GM12891 (cell line): Measurements from ENCODE around the gene CPTP.

Experiments
- DNase-seq: peaks from one replicate; pipeline ENCODE4 v3.0.0; 2011; ENCODE audit warnings: low spot score; ENCODE audit not compliant: insufficient read length
- FAIRE-seq: peaks from 2 replicates; lab custom pipeline; 2011; peaks lifted over from hg19 to GRCh38; lab: Jason Lieb, UNC
- PAX5 ChIP-seq: IDR thresholded peaks from 2 replicates; pipeline ENCODE4 v1.6.1; 2011; ENCODE audit warnings: low read length, moderate library complexity, mild to moderate bottlenecking; ENCODE audit not compliant: insufficient read depth, severe bottlenecking
- POLR2A ChIP-seq: IDR thresholded peaks from 2 replicates; pipeline ENCODE4 v1.6.1; 2011; ENCODE audit warnings: low read depth, low read length, control low read depth
- POLR2AphosphoS5 ChIP-seq: IDR thresholded peaks from 2 replicates; pipeline ENCODE4 v1.6.1; 2011; ENCODE audit warnings: low read depth, low read length, control low read depth
- POU2F2 ChIP-seq: IDR thresholded peaks from 2 replicates; pipeline ENCODE4 v1.6.1; 2011; ENCODE audit warnings: low read depth, mild to moderate bottlenecking, control low read depth, low read length, moderate library complexity
- SPI1 ChIP-seq: IDR thresholded peaks from 2 replicates; pipeline ENCODE4 v1.6.1; 2011; ENCODE audit warnings: low read depth, low read length, control low read depth
- TAF1 ChIP-seq: IDR thresholded peaks from 2 replicates; pipeline ENCODE4 v1.6.1; 2011; ENCODE audit warnings: low read depth, low read length, control low read depth

Gene CPTP

DNA sequence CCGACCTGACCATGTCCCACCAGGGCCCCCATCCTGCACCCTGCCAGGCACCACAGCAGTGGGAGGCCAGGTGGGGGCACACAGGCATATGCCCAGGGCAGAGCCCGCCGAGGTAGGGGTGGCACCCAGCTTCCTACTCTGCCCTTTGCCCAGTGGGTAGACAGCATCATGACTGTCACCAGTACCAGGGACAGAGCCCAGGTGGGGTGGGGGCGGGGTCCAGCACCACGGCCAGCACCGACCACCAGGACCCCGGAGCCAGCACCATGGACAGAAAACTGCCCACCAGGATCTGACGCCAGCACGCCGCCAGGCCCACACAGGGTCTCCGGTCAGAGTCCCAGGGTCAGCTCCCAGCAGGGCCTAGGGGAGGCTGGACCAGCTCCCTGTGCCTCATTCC lies 10.2 kb downstream of the CPTP start:
- FAIRE-seq = no peak
- no peak for DNase-seq
- TF ChIP-seq SPI1 (no peak), POLR2A (no peak), POLR2AphosphoS5 (no peak)

- TF ChIP-seq POU2F2 (no peak), PAX5 (no peak), SPI1 (no peak), TAF1 (no peak), POLR2A (no peak), POLR2AphosphoS5 (no peak)
- DNase-seq (no peak), FAIRE-seq (no peak)
Measured at GRCh38 chr1:1335283-1335682, 10.7 kb downstream of the CPTP start.

DNA sequence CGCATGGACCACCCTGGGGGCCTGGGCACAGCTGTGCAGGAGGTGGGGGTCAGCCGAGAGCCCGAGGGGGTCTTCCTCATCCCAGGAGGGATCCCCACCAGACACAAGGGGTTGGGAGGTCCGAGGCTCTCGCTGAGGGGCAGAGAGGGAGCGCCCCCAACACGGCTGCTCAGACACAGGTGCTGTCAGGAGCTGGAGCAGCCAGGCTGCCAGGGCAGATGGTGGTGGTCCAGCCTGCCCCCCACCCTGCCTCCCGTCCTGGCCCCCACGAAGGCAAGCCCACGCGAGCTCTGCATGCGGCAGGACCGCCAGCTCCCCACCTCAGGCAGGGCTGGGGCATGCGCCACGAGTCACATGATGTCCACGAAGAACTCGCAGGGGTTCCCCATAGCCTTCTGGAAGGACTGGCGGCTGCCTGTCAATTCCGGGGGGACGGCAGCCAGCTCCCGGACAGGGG lies 11.2 kb downstream of the CPTP start:
- DNase-seq (no peak), FAIRE-seq (no peak)
- no peak for TF ChIP-seq POLR2A
- TF ChIP-seq POLR2AphosphoS5 = no peak
- no peak for TF ChIP-seq SPI1
- no peak for TF ChIP-seq POU2F2
- no peak for TF ChIP-seq PAX5
- no peak for TF ChIP-seq TAF1

- FAIRE-seq = no peak
- no peak for DNase-seq
- TF ChIP-seq TAF1 = no peak
- TF ChIP-seq POLR2A = no peak
- no peak for TF ChIP-seq POU2F2
- TF ChIP-seq POLR2AphosphoS5 = no peak
- TF ChIP-seq PAX5 = no peak
- no peak for TF ChIP-seq SPI1
Measured at GRCh38 chr1:1336446-1336845, 11.8 kb downstream of the CPTP start.

DNA sequence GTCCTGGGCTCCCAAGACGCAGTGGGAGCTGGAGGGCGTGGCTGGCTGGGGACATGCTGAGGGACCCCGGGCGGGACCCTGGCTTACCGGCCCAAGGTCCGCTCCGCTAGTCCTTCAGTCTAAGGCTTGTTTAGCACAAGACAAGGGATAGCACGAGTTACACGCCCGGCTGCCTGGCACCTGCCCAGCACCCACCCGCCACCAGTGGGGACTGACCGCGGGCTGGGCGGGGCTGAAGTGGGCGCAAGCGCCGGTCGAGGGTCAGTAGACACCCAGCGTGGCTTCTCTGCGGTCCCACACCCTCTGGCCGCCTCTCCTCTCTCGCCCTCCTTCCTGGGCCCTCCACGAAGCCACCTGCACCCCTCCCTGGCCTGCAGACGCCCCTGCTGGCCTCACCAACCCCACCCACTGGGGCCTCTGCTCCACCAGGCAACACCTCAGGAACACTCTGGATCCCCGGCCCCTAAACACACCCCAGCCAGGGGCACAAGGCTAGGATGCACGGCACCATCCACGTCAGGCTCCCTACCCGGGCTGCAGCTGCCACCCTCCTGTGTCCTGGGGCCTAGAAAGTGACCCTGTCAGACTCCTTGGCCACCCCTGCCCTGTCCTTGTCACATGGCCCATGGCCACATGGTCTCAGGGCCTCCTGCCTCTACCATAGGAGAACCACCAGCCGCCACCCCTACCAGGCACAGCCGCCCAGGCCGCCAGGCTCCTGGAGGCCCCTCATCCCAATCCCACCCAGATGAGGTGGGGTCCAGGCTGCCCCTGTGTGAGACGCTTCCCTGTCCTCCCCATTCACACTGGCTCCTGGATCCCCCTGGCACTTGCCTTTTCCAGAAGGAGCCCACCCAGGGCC lies 12.6 kb downstream of the CPTP start:
- DNase-seq (no peak), FAIRE-seq (no peak)
- TF ChIP-seq SPI1 (no peak), PAX5 (no peak), POLR2AphosphoS5 (no peak), TAF1 (no peak), POLR2A (no peak)

DNA sequence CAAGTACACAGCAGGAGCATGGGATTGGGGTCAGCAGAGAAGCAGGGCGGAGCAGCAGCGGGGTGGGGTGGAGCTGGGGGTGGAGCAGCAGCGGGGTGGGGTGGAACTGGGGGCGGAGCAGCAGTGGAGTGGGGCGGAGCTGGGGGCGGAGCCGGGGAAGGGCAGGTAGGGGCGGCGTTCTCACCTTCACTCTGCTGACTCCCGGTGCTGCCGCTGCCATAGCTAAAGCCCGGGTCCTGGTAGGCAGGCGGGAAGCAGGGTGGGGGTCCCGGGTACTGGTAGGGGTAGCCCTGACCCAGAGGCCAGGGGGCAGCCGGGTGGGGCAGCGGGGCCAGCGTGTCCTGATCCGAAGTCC lies 13.2 kb downstream of the CPTP start:
- DNase-seq = peak; percentile 90
- TF ChIP-seq SPI1 (no peak), POLR2A (no peak), POLR2AphosphoS5 (no peak), POU2F2 (no peak), PAX5 (no peak), TAF1 (no peak)
- FAIRE-seq = peak; percentile 20

DNA sequence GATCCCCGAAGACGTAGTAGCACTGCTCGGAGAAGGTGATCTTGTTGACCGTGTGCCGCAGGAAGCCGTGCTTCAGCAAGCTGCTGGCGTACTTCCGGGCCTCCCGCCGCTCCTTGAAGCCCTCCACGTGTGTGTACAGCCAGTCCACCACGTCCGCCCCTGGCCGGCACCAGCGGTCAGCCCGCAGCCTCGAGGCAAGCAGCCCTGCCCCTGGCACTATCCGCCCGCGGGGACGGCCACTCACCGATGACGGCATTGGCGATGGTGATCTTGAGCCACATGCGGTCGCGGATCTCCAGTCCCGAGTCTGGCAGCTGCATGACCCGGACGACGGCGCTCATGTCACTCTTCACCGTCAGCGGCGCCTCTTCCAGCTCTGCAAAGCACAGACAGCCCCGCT lies 13.7 kb downstream of the CPTP start:
- FAIRE-seq (no peak), DNase-seq (no peak)
- TF ChIP-seq SPI1 = no peak
- TF ChIP-seq TAF1 = no peak
- TF ChIP-seq POU2F2 = no peak
- no peak for TF ChIP-seq POLR2A
- TF ChIP-seq PAX5 = no peak
- no peak for TF ChIP-seq POLR2AphosphoS5

DNA sequence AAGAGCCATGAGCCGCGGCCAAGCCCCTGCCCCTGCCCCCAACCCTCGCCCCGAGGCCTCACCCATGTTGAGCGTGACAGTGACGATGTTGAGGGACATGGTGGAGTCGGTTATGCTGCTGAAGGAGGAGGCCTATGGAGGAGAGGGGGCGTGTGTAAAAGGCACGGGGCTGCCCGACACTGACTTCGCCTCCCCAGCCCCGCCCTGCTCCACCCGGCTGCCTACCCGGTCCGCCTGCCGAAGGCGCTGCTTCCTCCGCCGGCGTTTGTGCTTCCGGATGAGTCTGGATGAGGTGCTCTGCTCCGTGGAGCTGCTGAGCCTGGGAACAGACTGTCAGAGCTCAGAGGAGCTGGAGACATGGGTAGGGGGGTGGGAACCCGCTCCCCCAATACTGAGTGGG lies 15.6 kb downstream of the CPTP start:
- FAIRE-seq = no peak
- DNase-seq = no peak
- TF ChIP-seq SPI1 = no peak
- TF ChIP-seq TAF1 = no peak
- TF ChIP-seq POU2F2 = no peak
- no peak for TF ChIP-seq POLR2AphosphoS5
- TF ChIP-seq POLR2A = no peak
- TF ChIP-seq PAX5 = no peak

GRCh38 chr1:1340791-1341548 lies 16.4 kb downstream of the CPTP start:
- FAIRE-seq (peak; percentile 23), DNase-seq (no peak)

More at GRCh38 chr1:1340791-1341548, 16.4 kb downstream of the CPTP start:
- TF ChIP-seq POU2F2 (no peak; the same call in 1 of the 2 replicates), TAF1 (no peak), PAX5 (no peak), POLR2A (no peak), POLR2AphosphoS5 (no peak), SPI1 (no peak)
